ENCODE measurements around the gene SAMMSON.

Gene SAMMSON

GRCh38 chr3:70108546-70108945, 109.0 kb downstream of the SAMMSON start:
- no peak overlapping the region for H3K4me3 ChIP-seq (ENCODE audit: control insufficient read depth, low read depth, low read length)
- TF ChIP-seq CTCF (conservative IDR thresholded peaks at IDR 0.05; ENCODE audit: control insufficient read depth, insufficient read depth, low read depth, low read length), result no peak
- no peak for DNase-seq (ENCODE audit: low read depth)

GRCh38 chr3:70110066-70110465, 110.5 kb downstream of the SAMMSON start:
- H3K4me3 ChIP-seq (ENCODE audit: control insufficient read depth, low read depth, low read length), result no peak overlapping the region
- DNase-seq (ENCODE audit: low read depth), result no peak
- no peak for TF ChIP-seq CTCF (conservative IDR thresholded peaks at IDR 0.05; ENCODE audit: control insufficient read depth, insufficient read depth, low read depth, low read length)

DNA sequence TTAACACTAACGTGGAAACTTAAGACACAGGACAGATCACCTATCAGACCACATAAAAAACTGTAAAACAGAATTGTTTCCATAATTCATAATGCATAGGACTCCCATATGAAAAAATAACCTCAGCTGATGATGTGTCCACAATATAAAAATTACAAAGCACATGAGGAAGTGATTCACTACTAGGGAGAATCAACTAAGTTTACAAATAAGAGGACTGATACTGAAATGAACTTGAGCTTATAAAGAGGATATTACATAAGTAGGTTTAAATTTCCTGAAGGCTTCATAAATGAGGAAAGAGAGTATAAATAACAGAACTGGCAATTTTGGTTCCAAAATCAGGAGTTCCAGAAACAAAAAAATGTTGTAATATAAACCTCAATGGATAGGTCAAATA, 111.9 kb downstream of the SAMMSON start:
- TF ChIP-seq CTCF (conservative IDR thresholded peaks at IDR 0.05; ENCODE audit: control insufficient read depth, insufficient read depth, low read depth, low read length), result no peak
- no peak overlapping the region for H3K4me3 ChIP-seq (ENCODE audit: control insufficient read depth, low read depth, low read length)
- DNase-seq (ENCODE audit: low read depth), result no peak

GRCh38 chr3:70112751-70113150, 113.2 kb downstream of the SAMMSON start:
- DNase-seq (ENCODE audit: low read depth), result no peak
- no peak overlapping the region for H3K4me3 ChIP-seq (ENCODE audit: control insufficient read depth, low read depth, low read length)
- no peak for TF ChIP-seq CTCF (conservative IDR thresholded peaks at IDR 0.05; ENCODE audit: control insufficient read depth, insufficient read depth, low read depth, low read length)

DNA sequence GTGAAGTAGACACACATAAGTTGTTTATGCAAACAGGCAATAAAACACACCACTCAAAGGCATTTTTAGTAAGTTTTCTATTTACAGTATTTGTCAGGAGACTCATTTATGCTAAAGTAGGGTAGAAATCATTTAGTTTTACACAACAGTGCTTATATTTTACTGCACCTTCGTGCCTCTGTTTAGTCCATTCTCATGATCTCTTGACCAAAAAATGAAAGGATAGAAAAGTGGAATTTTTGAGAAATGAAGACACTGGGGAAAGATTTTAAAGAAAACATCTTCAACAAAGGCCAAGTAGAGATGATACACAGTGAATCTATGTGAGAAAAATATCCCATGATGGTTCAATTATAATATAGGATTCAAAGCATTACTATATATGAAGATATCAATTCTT, 114.9 kb downstream of the SAMMSON start:
- no peak for TF ChIP-seq CTCF (conservative IDR thresholded peaks at IDR 0.05; ENCODE audit: control insufficient read depth, insufficient read depth, low read depth, low read length)
- H3K4me3 ChIP-seq (ENCODE audit: control insufficient read depth, low read depth, low read length), result no peak overlapping the region
- no peak for DNase-seq (ENCODE audit: low read depth)

DNA sequence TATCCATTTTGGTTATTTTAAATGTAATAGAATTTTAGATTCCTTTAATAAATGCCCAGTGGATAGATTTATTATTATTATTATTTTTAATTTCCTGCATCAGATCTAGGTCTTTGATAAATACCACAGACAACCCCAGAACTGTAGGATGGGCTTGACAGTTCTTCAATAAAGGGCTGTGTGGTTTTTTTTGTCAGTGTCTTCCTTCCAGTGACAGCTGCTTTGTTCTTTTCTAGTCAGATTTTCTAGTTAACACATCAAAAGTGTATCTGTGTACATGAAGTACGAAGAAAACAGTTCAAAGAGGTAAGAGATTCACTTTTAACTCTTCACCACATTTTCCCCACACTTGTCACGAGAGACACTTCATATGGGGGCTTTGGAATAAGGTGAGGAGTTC, 120.3 kb downstream of the SAMMSON start:
- no peak for TF ChIP-seq CTCF (conservative IDR thresholded peaks at IDR 0.05; ENCODE audit: control insufficient read depth, insufficient read depth, low read depth, low read length)

More for the DNA sequence above, 120.3 kb downstream of the SAMMSON start:
- no peak overlapping the region for H3K4me3 ChIP-seq (ENCODE audit: control insufficient read depth, low read depth, low read length)
- DNase-seq (ENCODE audit: low read depth), result no peak

All from fibroblast of mammary gland (primary cell).